Transverse colon (tissue), 4 donors: ENCODE data around the gene MAST4.

ENCODE experiments used
- EP300 ChIP-seq: sonication (generic); formaldehyde crosslinking; IDR thresholded peaks from one replicate; pipeline ENCODE4 v1.6.1; 2017; ENCODE audit warnings: antibody characterized with exemption, low read depth
- POLR2A ChIP-seq: fragments of 450-650 bp; IDR thresholded peaks from one replicate; pipeline ENCODE4 v1.6.1; 2016; ENCODE audit warnings: antibody characterized with exemption, mild to moderate bottlenecking, moderate library complexity
- POLR2AphosphoS5 ChIP-seq, 3 donors: sonication (generic); formaldehyde crosslinking; IDR thresholded peaks; one replicate each; pipeline ENCODE4 v1.6.1; 2016; ENCODE audit warnings: antibody characterized with exemption in 3 of 3
- TF ChIP-seq, protein P1 (sequence below), 5 experiments: fragments of 200-600 bp in 3 of 5; fragments of 450-650 bp in 2 of 5; sonication (generic) in 3 of 5; IDR thresholded peaks; 1 replicate in 2 of 5; 2 replicates in 3 of 5; pipeline ENCODE4 v1.5.1; 2016 to 2017; ENCODE audit warnings: antibody characterized with exemption in 5 of 5, inconsistent platforms in 3 of 5, mild to moderate bottlenecking in 2 of 5, moderate library complexity in 1 of 5

DNA sequence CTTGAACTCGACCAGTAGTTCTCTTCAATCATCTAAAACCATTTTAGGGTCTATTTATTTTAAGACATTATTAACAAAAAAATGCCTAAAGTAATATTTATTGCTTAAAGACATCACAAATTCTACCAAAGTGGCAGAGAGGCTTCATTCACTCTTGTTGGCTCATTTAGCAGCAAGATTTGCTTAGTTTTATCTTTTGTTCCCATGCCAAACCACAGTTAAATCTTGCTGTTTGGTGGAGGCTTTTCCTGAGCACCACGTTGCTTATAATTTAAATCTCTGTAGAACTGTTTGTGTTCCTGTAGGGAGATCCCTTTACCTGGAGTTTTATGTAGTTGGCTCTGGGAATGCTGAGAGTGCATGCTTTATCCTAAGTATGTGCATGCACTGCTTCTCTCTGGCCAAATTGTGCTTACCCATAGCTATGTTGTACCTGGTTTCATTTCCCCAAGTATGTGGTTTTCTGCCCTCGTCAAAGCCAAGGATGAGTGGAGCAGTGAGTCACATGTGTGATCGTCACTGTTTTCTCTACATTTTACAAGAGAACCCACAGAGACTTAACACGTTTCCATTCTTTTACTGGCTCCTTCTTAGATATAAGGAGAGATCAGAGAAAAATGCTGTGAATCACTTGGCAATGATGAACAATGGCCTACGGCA, 42.1 kb upstream of the MAST4 start:
- TF ChIP-seq, protein P1, sequence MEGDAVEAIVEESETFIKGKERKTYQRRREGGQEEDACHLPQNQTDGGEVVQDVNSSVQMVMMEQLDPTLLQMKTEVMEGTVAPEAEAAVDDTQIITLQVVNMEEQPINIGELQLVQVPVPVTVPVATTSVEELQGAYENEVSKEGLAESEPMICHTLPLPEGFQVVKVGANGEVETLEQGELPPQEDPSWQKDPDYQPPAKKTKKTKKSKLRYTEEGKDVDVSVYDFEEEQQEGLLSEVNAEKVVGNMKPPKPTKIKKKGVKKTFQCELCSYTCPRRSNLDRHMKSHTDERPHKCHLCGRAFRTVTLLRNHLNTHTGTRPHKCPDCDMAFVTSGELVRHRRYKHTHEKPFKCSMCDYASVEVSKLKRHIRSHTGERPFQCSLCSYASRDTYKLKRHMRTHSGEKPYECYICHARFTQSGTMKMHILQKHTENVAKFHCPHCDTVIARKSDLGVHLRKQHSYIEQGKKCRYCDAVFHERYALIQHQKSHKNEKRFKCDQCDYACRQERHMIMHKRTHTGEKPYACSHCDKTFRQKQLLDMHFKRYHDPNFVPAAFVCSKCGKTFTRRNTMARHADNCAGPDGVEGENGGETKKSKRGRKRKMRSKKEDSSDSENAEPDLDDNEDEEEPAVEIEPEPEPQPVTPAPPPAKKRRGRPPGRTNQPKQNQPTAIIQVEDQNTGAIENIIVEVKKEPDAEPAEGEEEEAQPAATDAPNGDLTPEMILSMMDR (IDR thresholded peaks at IDR 0.05): no peak
- no peak for TF ChIP-seq POLR2AphosphoS5 (IDR thresholded peaks at IDR 0.05)
- TF ChIP-seq POLR2A: no peak
- TF ChIP-seq EP300: no peak
